Fibroblast of the aortic adventitia (primary cell): ENCODE results near the gene HINT2. TPM values are rescaled to one million over a fixed set of nuclear protein-coding genes. Genes with fewer than 3 reads are reported as not detected.

Experiments
- DNase-seq: peaks from one replicate; pipeline ENCODE4 v3.0.0-alpha.2; 2010; ENCODE audit warnings: low read depth
- H3K4me3 ChIP-seq: 2 replicates; pipeline ENCODE4 v1.5.1; 2011; ENCODE audit warnings: low read depth, mild to moderate bottlenecking, control low read depth, low read length, moderate library complexity
- total RNA-seq: library from RNA; depleted of rRNA; stranded (reverse); fragments of >200 nt; gene quantifications from 2 replicates; pipeline ENCODE4 v1.2.3, GENCODE V29; 2012; ENCODE audit warnings: low replicate concordance
- TF ChIP-seq, protein P1 (sequence below): IDR thresholded peaks from 2 replicates; pipeline ENCODE4 v1.5.1; 2011; ENCODE audit warnings: mild to moderate bottlenecking, low read length, control low read depth, inconsistent platforms; ENCODE audit not compliant: insufficient read depth

Gene HINT2
- total RNA-seq, 1 donor, result 24.9 TPM

DNA sequence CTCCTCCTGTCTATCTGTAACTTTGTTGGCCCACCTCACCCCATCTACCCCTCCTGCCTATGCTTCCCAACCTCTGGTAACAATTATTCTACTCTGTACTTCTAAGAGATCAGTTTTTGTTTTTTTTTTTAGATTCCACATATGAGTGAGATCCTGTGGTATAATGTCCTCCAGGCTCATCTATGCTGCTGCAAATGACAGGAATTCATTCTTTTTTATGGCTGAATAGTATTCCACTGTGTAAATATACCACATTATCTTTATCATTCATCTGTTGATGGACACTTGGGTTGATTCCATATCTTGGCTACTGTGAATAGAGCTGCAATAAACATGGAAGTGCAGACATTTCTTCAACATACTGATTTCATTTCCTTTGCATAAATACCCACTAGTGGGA is 31.4 kb downstream of the HINT2 start:
- no peak overlapping the region for H3K4me3 ChIP-seq
- TF ChIP-seq, protein P1, sequence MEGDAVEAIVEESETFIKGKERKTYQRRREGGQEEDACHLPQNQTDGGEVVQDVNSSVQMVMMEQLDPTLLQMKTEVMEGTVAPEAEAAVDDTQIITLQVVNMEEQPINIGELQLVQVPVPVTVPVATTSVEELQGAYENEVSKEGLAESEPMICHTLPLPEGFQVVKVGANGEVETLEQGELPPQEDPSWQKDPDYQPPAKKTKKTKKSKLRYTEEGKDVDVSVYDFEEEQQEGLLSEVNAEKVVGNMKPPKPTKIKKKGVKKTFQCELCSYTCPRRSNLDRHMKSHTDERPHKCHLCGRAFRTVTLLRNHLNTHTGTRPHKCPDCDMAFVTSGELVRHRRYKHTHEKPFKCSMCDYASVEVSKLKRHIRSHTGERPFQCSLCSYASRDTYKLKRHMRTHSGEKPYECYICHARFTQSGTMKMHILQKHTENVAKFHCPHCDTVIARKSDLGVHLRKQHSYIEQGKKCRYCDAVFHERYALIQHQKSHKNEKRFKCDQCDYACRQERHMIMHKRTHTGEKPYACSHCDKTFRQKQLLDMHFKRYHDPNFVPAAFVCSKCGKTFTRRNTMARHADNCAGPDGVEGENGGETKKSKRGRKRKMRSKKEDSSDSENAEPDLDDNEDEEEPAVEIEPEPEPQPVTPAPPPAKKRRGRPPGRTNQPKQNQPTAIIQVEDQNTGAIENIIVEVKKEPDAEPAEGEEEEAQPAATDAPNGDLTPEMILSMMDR, result no peak
- no peak for DNase-seq

DNA sequence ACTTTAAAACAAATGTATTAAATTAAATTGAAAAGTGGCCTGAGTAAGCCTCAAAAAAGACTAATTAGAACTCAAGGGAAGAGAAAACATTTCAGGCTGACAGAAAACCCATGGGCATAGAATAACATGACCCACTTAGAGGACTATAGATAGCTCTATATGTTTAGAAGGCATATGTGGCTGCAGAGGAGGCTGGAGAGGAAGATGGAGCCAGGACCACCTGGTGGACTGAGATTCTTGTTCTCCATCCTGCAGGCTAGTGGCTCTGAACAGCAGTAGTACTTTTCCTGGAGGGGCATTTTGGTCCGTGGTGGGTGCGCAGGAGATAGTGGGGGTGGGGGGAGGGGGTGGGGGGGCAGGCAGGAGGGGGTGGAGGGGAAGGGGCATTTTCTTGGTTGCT is 33.8 kb downstream of the HINT2 start:
- TF ChIP-seq, protein P1, result no peak
- no peak overlapping the region for H3K4me3 ChIP-seq
- DNase-seq, result no peak

DNA sequence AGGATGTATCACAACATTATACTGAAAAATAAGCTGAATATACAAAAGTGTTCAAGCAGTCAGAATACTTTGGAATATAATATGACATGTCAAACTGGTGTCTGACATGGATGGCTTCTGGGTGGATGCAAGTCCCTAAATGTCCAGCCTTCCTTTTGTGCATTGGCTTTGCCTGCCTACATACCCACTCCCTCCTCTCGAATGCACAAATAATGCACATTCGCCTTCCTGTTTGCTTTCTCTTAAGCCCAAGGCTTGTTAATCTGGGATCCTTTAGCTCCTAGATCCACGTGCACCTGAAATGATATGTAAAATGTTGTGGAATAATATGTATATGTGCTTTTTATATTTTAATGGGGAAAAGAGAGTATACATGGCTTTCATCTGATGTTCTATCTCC is 36.3 kb downstream of the HINT2 start:
- H3K4me3 ChIP-seq, result no peak overlapping the region
- no peak for DNase-seq
- TF ChIP-seq, protein P1, result no peak

DNA sequence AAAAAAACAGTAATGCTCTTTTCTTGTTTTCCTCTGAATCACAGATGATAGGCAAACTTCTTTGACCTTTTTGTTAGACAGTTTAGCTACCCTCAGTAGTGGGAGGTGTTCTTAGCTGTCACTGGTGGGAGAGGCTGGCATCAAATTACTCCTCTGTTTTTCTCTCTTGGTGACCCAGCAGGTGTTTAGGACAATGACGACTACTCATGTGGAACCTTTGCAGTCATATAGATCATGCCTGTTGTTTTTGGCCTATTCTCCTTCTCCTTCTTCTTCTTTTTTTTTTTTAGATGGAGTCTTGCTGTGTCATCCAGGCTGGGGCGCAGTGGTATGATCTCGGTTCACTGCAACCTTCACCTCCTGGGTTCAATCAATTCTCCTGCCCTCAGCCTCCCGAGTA is 38.8 kb downstream of the HINT2 start:
- TF ChIP-seq, protein P1, result no peak
- no peak overlapping the region for H3K4me3 ChIP-seq

DNA sequence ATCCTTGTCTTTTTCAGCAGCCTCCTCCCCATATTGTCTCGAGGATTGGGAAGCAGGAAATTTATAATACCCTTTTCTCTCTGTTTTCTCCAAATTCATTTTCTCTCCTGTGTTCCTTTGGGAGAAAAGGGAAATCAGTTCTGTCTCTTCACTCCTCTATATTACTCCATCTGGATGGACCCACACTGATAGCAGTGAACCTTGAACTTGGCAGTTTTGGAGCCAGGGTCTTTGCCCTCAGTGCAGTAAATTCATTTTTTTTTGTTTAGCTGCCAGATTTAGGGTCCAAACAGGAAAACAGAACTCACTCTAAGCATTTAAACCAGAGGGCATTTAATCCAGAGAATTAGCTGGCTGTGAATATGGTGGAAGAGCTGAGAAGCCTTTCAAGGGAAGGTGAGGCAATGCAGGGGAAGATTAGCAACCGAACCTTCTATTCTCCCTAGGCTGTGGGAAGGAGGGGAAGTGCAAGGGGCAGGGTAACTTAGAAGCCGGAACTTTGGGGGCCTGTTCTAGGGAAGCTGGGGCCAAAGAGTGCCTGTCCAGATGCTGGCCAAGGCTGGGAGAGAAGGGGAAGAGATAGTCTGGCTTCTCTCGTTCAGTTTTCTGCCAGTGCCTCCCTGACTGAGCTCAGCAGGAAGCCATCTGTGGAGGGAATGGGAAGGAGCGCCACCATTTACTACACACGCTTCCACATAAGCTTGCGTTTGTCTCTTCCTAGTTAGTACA is 39.8 kb downstream of the HINT2 start:
- H3K4me3 ChIP-seq, result no peak overlapping the region
- no peak for DNase-seq
- TF ChIP-seq, protein P1, result no peak

More for the DNA sequence above, 38.8 kb downstream of the HINT2 start:
- no peak for DNase-seq

DNA sequence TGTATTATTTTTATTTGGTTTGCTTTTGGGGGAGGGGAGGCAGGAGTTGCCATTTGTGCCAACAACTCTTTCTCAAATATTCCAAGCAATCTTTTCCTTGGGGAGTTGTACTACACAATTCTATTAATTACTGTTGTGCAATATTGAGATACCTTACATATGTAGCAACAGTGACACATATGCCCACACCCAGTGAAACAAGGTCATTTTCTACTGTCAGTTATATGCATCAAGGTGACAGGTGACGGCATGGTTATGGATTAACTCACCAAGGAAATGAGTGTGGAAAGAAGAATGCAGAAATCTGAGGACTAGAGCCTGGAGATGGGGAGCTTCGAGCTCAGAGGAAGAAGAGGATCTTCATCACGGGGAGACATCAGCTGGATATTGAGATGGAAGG is 42.9 kb downstream of the HINT2 start:
- no peak for DNase-seq
- no peak overlapping the region for H3K4me3 ChIP-seq
- TF ChIP-seq, protein P1, result no peak

DNA sequence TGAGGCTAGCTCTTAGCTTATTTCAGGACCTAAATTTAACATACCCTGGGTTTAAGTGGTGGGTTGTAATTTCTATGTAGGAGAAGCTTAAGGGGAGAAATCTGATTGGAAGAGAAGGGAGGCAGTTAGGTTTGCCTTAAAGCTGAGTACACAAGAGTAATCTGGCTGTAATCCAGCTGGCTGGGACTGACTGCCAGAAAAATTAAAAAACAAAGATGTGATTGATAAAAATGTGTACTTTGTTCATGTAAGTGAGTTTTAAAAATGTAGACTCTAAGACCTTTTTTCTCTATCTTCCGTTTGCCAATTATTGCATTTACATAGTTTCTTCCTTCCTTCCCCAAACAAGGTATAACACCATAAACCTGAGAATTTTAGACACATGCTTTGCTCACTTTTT is 43.3 kb downstream of the HINT2 start:
- TF ChIP-seq, protein P1, result no peak
- DNase-seq, result peak; percentile 48
- H3K4me3 ChIP-seq, result no peak overlapping the region
